ENCODE data around the gene NTNG1.

- TF ChIP-seq ZNF564 (CRISPR knock-in tag; IDR thresholded peaks at IDR 0.05) (no peak), JUN (CRISPR knock-in tag; IDR thresholded peaks at IDR 0.05) (no peak), ZNF329 (CRISPR knock-in tag; IDR thresholded peaks at IDR 0.05; ENCODE audit: low read depth) (no peak), ZNF275 (CRISPR knock-in tag; IDR thresholded peaks at IDR 0.05; ENCODE audit: borderline replicate concordance) (no peak), EP300 (IDR thresholded peaks at IDR 0.05; ENCODE audit: low read depth in 2 of 2, low read length in 2 of 2) (no peak), EP300 (CRISPR knock-in tag; IDR thresholded peaks at IDR 0.05; ENCODE audit: borderline replicate concordance) (no peak), FOXP1 (IDR thresholded peaks at IDR 0.05) (no peak), FOXP1 (CRISPR knock-in tag; IDR thresholded peaks at IDR 0.05) (no peak), RAD21 (CRISPR knock-in tag; IDR thresholded peaks at IDR 0.05) (no peak), ZNF512 (CRISPR knock-in tag; IDR thresholded peaks at IDR 0.05) (no peak), CEBPB (IDR thresholded peaks at IDR 0.05; ENCODE audit: borderline replicate concordance, low read depth, low read length) (no peak), ZBTB25 (CRISPR knock-in tag; IDR thresholded peaks at IDR 0.05) (no peak), MYC (CRISPR knock-in tag; IDR thresholded peaks at IDR 0.05; ENCODE audit: borderline replicate concordance) (no peak), KIAA2018 (CRISPR knock-in tag; IDR thresholded peaks at IDR 0.05; ENCODE audit: borderline replicate concordance) (no peak), JUND (CRISPR knock-in tag; IDR thresholded peaks at IDR 0.05) (no peak), MAX (IDR thresholded peaks at IDR 0.05) (no peak)
Observed at GRCh38 chr1:107187399-107187798, 46.6 kb downstream of the NTNG1 start.
